GM18499 (cell line): ENCODE data around the gene ATPAF1.
"Not testable (repeated sequence)": the region's sequence is repeated elsewhere in the genome, so short reads cannot be mapped to it uniquely, and the experiment has no call there.

Experiments used
- ATAC-seq: cut with Tn5 transposase; IDR thresholded peaks from one replicate; pipeline ENCODE4 v1.9.1; 2021; ENCODE audit warnings: moderate number of reproducible peaks; ENCODE audit not compliant: insufficient read depth, unreplicated experiment

ATPAF1 gene

GRCh38 chr1:46652321-46653100 is 15.7 kb downstream of the ATPAF1 start:
- ATAC-seq = no peak

DNA sequence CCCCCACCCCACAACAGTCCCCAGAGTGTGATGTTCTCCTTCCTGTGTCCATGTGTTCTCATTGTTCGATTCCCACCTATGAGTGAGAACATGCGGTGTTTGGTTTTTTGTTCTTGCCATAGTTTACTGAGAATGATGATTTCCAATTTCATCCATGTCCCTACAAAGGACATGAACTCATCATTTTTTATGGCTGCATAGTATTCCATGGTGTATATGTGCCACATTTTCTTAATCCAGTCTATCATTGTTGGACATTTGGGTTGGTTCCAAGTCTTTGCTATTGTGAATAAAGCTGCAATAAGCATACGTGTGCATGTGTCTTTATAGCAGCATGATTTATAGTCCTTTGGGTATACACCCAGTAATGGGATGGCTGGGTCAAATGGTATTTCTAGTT is 17.0 kb downstream of the ATPAF1 start:
- ATAC-seq = not testable (repeated sequence)

DNA sequence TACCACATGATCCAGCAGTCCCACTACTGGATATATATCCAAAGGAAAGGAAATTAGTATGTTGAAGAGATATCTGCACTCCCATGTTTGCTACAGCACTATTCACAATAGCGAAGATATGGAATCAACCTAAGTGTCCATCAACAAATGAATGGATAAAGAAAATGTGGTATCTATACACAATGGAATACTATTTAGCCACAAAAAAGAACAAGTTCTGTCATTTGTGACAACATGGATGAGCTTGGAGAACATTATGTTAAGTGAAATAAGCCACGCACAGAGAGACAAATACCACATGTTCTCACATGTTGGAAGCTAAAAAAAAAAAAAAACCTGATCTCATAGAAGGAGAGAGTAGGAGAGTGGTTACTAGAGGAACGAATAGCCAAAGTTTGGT is 17.7 kb downstream of the ATPAF1 start:
- ATAC-seq = no peak

DNA sequence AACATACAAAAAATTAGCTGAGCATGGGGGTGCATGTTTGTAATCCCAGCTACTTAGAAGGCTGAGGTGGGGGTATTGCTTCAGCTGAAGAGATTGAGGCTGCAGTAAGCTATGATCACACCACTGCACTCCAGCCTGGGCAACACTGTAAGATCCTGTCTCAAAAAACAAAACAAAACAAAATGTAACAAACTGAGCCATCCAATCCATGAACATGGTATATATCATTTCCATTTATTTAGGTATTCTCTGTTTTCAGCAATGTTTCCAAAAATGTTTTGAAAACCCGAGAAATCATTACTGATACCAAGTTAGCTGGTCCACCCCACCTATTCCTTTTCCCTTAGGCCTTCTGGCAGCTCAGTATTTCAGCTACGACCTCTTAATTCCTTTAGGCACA is 18.4 kb downstream of the ATPAF1 start:
- ATAC-seq = no peak

GRCh38 chr1:46647611-46648010 is 20.6 kb downstream of the ATPAF1 start:
- no peak for ATAC-seq

- no peak for ATAC-seq
These were observed 21.3 kb downstream of the ATPAF1 start for GRCh38 chr1:46646844-46647243.

GRCh38 chr1:46646331-46646730 is 21.8 kb downstream of the ATPAF1 start:
- ATAC-seq = no peak

DNA sequence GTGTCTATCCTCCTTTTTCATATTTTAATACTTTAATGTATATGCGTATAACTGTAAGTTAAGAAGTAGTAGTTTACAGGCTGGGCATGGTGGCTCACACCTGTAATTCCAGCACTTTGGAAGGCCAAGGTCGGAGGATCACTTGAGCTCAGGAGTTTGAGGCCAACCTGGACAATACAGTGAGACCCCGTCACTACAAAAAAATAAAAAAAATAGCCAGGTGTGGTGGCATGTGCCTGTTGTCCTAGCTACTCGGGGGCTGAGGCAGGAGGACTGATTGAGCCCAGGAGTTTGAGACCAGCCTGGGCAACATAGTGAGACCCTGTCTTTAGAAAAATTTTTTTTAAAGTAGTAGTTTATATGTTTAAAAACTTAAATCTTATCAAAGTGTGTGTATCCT is 22.3 kb downstream of the ATPAF1 start:
- ATAC-seq = no peak

DNA sequence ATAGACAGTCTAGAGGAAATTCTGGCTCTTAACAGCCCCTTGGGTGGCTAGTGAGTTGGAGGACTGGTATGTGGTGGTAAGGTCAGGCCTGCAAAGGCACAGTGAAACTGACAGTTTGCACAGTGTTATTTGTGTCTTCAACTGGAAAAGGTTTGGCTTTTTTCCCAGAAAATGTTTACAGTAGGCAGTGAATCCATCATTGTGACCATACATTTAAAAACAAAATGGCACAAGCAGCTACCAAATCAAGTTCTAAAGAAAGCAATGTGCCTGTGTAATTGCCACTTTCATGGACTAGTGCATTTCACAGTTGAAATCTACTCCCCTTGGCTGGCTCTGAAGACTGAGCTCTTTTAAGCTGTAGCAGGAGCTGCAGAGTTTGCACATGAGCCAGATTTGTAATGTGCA is 24.8 kb downstream of the ATPAF1 start:
- no peak for ATAC-seq

- ATAC-seq = no peak
These were observed 26.0 kb downstream of the ATPAF1 start for GRCh38 chr1:46642115-46642680.

GRCh38 chr1:46639547-46639946 is 28.6 kb downstream of the ATPAF1 start:
- no peak for ATAC-seq

GRCh38 chr1:46638921-46639320 is 29.2 kb downstream of the ATPAF1 start:
- no peak for ATAC-seq

DNA sequence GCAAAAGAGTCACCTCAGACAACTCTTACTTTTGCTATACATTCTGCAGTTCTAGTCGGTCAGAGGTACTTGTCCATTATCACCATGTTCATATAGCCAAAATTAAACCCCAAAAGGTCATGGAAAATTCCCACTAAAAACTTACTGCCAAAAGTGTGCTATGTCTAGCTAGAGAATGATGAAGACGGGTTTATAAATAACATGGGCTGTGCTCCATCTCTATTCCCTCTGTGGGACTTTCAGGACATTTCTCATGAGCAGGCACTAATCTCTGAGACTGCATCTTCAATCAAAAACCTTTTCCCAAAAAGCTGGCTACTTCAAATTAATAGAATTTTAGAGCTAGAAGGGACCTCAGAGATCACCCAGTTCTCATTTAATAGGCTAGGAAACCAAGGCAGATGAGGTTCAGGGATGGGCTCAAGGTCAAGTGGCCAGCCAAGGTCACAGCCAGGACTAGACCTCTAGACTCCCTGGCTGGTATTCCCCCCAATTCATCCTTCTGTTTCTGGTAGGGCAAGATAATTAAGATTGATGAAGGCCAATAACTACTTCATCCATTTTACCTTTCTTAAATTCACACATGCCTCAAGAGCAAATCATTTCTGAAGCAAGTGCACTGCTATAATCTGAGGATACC is 30.6 kb downstream of the ATPAF1 start:
- ATAC-seq = no peak

DNA sequence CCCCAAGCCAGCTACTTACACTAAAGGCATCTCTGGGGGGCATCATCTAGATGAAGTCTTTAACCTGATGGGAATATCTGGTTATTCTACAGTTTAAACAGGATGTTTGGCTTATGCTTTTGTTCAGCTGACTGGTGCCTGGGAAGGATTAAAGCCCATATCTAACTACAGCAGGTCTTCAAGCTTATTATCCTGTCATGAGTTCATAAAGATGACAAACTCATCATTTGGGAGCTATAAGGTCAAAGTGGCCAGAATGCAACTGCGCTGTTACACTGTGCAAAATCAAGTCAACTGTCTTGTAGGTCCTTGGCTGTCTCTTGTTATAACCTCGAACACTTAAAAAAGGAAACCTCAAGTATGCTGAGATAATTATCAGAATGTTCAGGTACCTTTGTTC is 33.0 kb downstream of the ATPAF1 start:
- no peak for ATAC-seq

- no peak for ATAC-seq
These were observed 37.4 kb downstream of the ATPAF1 start for GRCh38 chr1:46630719-46631118.

DNA sequence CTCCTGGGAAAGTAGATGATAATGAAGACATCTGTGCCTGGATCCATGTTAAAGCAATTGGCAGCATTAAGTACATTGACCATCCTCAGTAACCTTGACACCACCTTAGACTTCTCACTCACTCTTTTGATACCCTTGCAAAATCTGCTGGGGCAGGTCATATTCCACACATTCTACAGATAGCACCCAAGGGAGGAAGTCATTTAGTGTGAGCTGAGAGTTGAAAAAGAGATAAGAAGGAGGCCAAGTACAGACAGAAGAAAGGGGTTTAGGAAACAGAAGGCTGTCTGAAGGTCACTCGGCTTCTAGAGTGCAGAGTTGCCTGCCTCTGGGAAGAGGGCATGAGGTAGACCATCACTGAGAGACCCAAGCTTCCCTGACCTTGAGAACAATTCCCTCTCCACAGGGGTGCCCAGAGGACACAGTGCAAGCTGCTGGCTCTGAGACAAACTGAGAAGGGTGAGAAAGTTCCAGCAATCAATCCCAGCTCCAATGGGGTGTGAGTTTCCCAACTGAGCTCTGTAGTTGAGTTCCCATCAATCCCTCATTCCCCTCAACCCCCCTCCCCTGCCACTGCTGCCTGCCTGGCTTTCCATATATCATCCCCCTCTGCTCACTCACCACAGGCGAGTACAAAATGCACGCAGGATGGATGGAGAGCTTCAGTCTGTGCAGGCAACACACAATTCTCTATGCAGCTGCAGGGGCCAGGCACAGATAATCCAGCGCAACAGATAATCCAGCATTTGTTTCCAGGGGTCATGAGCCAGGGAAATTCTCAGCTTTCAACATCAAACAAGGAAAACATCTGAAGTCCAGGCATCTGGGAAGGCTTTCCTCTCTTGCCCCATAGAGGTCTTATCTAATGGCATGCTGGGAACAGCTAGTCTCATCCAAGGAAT is 44.2 kb downstream of the ATPAF1 start:
- no peak for ATAC-seq

- no peak for ATAC-seq
These were observed 45.8 kb downstream of the ATPAF1 start for GRCh38 chr1:46622344-46622743.

DNA sequence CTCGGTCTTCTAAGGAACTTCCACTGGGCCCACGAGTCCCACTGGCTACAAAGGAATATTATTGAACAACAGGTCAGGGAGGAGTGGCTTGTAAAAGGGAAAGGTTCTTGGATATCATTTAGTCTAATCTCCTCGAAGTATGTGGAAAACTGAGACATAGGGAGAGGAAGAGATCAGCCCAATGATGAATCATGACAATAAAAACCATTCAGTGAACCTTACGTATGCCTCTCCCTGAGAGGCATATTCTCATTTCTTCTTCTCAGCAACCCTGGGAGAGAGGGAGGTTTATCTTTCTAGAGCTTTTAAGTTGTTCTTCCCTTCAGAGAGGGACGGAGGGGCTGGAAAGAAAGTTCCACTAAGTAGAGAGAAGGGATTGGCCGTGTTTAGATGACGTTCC is 46.2 kb downstream of the ATPAF1 start:
- no peak for ATAC-seq

DNA sequence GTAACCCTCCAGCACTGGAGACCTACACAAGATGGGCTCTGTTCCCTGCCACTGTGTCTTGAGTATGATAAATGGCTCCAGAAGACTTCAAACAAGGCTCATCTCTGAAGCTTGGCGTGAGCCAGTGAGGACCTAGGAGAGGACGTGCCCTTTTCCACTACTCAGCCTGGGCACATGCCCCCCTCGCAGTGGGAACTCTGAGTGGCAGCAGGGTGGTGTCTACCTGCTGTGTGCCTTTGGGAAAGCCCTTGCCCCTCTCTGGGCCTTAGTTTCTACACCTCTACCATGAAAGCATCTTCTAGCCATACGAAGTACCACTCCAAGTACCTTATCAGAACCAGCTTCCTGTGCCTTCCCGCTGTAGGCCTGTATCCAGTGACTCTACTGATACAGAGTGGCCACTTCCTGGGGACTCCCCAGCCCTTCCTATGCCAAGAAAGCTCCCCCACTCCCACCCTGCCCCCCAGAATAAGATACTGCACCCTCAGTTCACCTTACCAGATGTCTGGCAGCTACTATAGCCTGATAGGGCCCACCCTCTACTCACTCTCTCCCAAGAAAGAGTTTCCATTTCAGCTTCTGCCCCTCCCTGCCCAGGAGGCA is 48.4 kb downstream of the ATPAF1 start:
- ATAC-seq = no peak

- ATAC-seq = no peak
These were observed 49.3 kb downstream of the ATPAF1 start for GRCh38 chr1:46618754-46619415.
